Measurements from ENCODE around the gene PTPRG. TPM values are rescaled to one million over a fixed set of nuclear protein-coding genes. Genes with fewer than 3 reads are reported as not detected.

Gene PTPRG
- total RNA-seq, 1 donor from 2014 or later: 25.2 TPM

DNA sequence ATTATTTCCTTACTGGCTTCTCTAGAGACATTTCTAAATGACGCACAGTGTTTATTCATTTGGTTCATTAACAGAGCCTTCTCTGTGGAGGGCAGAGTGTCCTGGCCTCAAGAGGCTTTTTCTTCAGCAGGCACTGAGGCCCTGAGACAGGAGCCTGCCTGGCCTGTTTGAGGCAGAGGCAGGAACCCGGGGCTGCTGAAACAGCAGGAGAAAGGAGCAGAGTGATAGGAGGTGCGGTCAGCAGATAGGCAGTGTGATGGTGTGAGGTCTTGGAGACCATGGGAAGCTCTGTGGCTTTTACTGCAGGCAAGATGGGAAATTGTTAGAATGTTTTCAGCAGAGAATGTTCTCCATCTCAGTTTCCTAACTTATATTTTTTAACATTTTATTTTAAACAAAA lies 453.7 kb downstream of the PTPRG start:
- TF ChIP-seq, protein P1, sequence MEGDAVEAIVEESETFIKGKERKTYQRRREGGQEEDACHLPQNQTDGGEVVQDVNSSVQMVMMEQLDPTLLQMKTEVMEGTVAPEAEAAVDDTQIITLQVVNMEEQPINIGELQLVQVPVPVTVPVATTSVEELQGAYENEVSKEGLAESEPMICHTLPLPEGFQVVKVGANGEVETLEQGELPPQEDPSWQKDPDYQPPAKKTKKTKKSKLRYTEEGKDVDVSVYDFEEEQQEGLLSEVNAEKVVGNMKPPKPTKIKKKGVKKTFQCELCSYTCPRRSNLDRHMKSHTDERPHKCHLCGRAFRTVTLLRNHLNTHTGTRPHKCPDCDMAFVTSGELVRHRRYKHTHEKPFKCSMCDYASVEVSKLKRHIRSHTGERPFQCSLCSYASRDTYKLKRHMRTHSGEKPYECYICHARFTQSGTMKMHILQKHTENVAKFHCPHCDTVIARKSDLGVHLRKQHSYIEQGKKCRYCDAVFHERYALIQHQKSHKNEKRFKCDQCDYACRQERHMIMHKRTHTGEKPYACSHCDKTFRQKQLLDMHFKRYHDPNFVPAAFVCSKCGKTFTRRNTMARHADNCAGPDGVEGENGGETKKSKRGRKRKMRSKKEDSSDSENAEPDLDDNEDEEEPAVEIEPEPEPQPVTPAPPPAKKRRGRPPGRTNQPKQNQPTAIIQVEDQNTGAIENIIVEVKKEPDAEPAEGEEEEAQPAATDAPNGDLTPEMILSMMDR (IDR thresholded peaks at IDR 0.05; ENCODE audit: insufficient read depth, low read length, poor library complexity, severe bottlenecking): no peak
- Histone ChIP-seq H3K4me3 (ENCODE audit: low read depth, low read length) (no peak overlapping the region), H3K36me3 (ENCODE audit: control insufficient read depth, insufficient read depth, low read length) (no peaks in the 10 kb centered on the region), H3K27me3 (ENCODE audit: control insufficient read depth, insufficient read depth, low read length) (no peaks in the 10 kb centered on the region)
- DNase-seq (ENCODE audit: low read depth): no peak

DNA sequence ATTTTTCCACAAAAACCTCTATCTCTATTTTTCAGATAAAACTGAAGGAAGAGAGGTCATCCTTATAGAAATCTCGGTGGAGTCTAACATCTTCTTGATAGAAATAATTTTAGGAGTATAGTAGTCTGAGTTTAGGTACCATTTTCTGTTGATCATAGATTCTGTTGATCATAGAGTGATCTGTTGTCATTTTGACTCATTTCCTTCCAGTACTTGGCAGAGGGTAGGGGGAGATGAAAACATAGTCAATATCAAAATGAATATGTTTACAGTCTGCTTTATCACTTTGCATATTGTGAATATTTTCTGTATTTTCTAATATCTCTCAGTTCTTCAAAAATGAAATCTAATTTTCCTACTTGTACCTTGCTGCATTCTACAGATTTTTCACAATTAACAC lies 458.5 kb downstream of the PTPRG start:
- TF ChIP-seq, protein P1 (IDR thresholded peaks at IDR 0.05; ENCODE audit: insufficient read depth, low read length, poor library complexity, severe bottlenecking): no peak
- Histone ChIP-seq H3K36me3 (ENCODE audit: control insufficient read depth, insufficient read depth, low read length) (no peaks in the 10 kb centered on the region), H3K4me3 (ENCODE audit: low read depth, low read length) (no peak overlapping the region), H3K27me3 (ENCODE audit: control insufficient read depth, insufficient read depth, low read length) (no peaks in the 10 kb centered on the region)
- DNase-seq (ENCODE audit: low read depth): no peak

DNA sequence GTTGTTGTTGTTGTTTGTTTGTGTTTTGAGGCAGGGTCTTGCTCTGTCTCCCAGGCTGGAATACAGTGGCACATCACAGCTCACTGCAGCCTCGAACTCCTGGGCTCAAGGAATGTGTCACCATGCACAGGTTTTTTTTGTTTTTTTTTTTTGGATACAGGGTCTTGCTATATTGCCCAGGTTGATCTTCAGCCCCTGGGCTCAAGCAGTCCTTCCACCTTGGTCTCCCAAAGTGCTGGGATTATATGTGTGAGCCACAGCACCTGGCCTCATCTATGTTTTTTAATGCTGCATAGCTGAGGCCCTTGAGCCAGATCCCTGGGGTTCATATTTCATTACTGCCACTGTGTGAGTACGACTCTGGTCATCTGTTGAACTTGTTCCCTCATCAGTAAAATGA lies 459.3 kb downstream of the PTPRG start:
- Histone ChIP-seq H3K4me3 (ENCODE audit: low read depth, low read length) (no peak overlapping the region), H3K27me3 (ENCODE audit: control insufficient read depth, insufficient read depth, low read length) (no peaks in the 10 kb centered on the region), H3K36me3 (ENCODE audit: control insufficient read depth, insufficient read depth, low read length) (no peaks in the 10 kb centered on the region)
- DNase-seq (ENCODE audit: low read depth): no peak
- TF ChIP-seq, protein P1 (IDR thresholded peaks at IDR 0.05; ENCODE audit: insufficient read depth, low read length, poor library complexity, severe bottlenecking): no peak

DNA sequence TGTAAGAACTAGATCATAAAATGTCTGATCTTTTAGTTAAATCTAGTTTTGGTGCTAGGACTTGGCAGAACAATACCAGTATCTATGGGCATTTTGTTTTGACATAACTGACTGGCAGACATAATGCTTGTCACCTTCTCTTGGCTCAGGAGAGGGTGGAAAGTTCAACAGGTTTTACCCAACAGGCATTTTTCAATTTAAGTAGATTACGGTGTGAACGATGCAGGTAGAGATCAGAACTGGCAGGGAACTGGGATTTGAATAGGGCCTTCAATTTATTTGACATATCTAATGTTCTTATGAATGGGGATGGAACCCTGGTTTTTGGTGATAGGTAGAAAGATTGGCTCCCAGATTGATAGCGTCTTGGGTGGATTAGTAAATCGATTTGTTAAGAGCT lies 460.9 kb downstream of the PTPRG start:
- no peak overlapping the region for H3K4me3 ChIP-seq (ENCODE audit: low read depth, low read length)
- no peak for DNase-seq (ENCODE audit: low read depth)
- H3K36me3 ChIP-seq (ENCODE audit: control insufficient read depth, insufficient read depth, low read length): no peaks in the 10 kb centered on the region
- no peaks in the 10 kb centered on the region for H3K27me3 ChIP-seq (ENCODE audit: control insufficient read depth, insufficient read depth, low read length)
- TF ChIP-seq, protein P1 (IDR thresholded peaks at IDR 0.05; ENCODE audit: insufficient read depth, low read length, poor library complexity, severe bottlenecking): no peak

DNA sequence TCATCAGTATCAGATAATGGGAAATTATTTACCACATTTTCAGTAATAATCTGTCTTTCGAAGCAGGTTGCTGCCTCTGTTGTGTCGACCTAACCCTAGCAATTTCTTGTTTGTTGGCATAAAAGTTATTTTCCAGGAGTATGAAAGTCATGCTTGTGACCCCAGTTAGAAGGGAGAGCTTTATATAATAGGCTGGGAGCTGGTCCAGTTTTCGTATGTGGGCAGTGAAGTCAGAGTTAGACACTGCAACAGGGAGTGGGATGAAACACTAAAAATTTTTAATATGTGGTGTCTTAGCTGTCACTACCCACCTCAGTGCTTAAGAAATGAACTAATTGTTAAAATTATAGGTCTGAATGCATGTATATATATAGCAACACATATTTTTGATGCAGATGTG lies 463.5 kb downstream of the PTPRG start:
- no peaks in the 10 kb centered on the region for H3K36me3 ChIP-seq (ENCODE audit: control insufficient read depth, insufficient read depth, low read length)
- no peaks in the 10 kb centered on the region for H3K27me3 ChIP-seq (ENCODE audit: control insufficient read depth, insufficient read depth, low read length)
- no peak overlapping the region for H3K4me3 ChIP-seq (ENCODE audit: low read depth, low read length)
- DNase-seq (ENCODE audit: low read depth): no peak
- TF ChIP-seq, protein P1 (IDR thresholded peaks at IDR 0.05; ENCODE audit: insufficient read depth, low read length, poor library complexity, severe bottlenecking): no peak

DNA sequence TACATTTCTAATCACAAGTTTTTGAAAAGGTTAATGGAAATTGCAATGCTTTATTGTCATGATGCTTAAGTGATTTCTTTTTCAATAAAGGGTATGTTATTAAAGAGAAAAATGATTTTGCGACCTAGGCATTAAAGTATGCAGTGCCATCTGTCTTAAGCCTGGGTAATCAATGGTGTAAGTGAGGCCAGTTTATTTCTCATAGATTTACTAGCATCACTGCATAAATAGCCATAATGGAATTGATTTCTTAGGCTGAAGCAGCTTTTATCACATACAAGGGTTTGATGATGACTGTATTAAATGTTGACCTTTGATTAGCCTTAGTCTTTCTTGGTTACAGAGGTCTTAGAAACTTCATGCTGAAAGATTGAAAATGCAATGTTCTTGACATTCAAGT lies 464.5 kb downstream of the PTPRG start:
- DNase-seq (ENCODE audit: low read depth): no peak
- Histone ChIP-seq H3K36me3 (ENCODE audit: control insufficient read depth, insufficient read depth, low read length) (no peaks in the 10 kb centered on the region), H3K4me3 (ENCODE audit: low read depth, low read length) (no peak overlapping the region), H3K27me3 (ENCODE audit: control insufficient read depth, insufficient read depth, low read length) (no peaks in the 10 kb centered on the region)
- TF ChIP-seq, protein P1 (IDR thresholded peaks at IDR 0.05; ENCODE audit: insufficient read depth, low read length, poor library complexity, severe bottlenecking): no peak
